ENCODE data around the gene NECTIN4.
A peak's percentile ranks its signal among the peaks of the same experiment; 100 is the strongest.
"Not testable (repeated sequence)": the region's sequence is repeated elsewhere in the genome, so short reads cannot be mapped to it uniquely, and the experiment has no call there.

The NECTIN4 gene

GRCh38 chr1:161089251-161089924 is at the start of gene NECTIN4:
NECTIN4 (minus strand) TSS chr1:161089558; CDS start chr1:161089296, 262 bp downstream.
- no peak for DNase-seq (ENCODE audit: low read depth)

- no peak for DNase-seq (ENCODE audit: low read depth)
Measured at GRCh38 chr1:161138431-161138830, 49.1 kb upstream of the NECTIN4 start.

- DNase-seq (ENCODE audit: low read depth): no peak
Measured at GRCh38 chr1:161137881-161138280, 48.5 kb upstream of the NECTIN4 start.

- DNase-seq (ENCODE audit: low read depth): no peak
Measured at GRCh38 chr1:161133220-161133740, 43.9 kb upstream of the NECTIN4 start.

GRCh38 chr1:161132410-161133219 is 43.3 kb upstream of the NECTIN4 start, which contains the start of gene DEDD:
DEDD (minus strand) TSS chr1:161132667; CDS start chr1:161124462, 8,205 bp downstream.
- DNase-seq (ENCODE audit: low read depth): peak; percentile 95

GRCh38 chr1:161131523-161132409 is 42.4 kb upstream of the NECTIN4 start:
- no peak for DNase-seq (ENCODE audit: low read depth)

- DNase-seq (ENCODE audit: low read depth): no peak
Measured at GRCh38 chr1:161130266-161130665, 40.9 kb upstream of the NECTIN4 start.

GRCh38 chr1:161128591-161129420 is 39.4 kb upstream of the NECTIN4 start:
- DNase-seq (ENCODE audit: low read depth): no peak

- no peak for DNase-seq (ENCODE audit: low read depth)
Measured at GRCh38 chr1:161127649-161128048, 38.3 kb upstream of the NECTIN4 start.

GRCh38 chr1:161122967-161123366 is 33.6 kb upstream of the NECTIN4 start:
- DNase-seq (ENCODE audit: low read depth): no peak

GRCh38 chr1:161121834-161122233 is 32.5 kb upstream of the NECTIN4 start:
- no peak for DNase-seq (ENCODE audit: low read depth)

- no peak for DNase-seq (ENCODE audit: low read depth)
Measured at GRCh38 chr1:161121042-161121650, 31.8 kb upstream of the NECTIN4 start.

- peak; percentile 61 for DNase-seq (ENCODE audit: low read depth)
Measured at GRCh38 chr1:161119092-161119903, 29.9 kb upstream of the NECTIN4 start.

GRCh38 chr1:161117759-161118581 is 28.6 kb upstream of the NECTIN4 start, which contains the start of the genes NIT1 and PFDN2:
NIT1 (plus strand) TSS chr1:161118105; CDS start chr1:161118177, 72 bp downstream.
PFDN2 (minus strand) TSS chr1:161118037; CDS start chr1:161118026, 11 bp downstream.
- peak; percentile 71 for DNase-seq (ENCODE audit: low read depth)

- not testable (repeated sequence) for DNase-seq (ENCODE audit: low read depth)
Measured at GRCh38 chr1:161115961-161116360, 26.6 kb upstream of the NECTIN4 start.

- peak; percentile 93 for DNase-seq (ENCODE audit: low read depth)
Measured at GRCh38 chr1:161115132-161115711, 25.9 kb upstream of the NECTIN4 start.

- no peak for DNase-seq (ENCODE audit: low read depth)
Measured at GRCh38 chr1:161114556-161114955, 25.2 kb upstream of the NECTIN4 start.

- no peak for DNase-seq (ENCODE audit: low read depth)
Measured at GRCh38 chr1:161113915-161114314, 24.6 kb upstream of the NECTIN4 start.
